Uterus (tissue), 4 donors: ENCODE results near the gene JARID2. TPM values are rescaled to one million over a fixed set of nuclear protein-coding genes. Genes with fewer than 3 reads are reported as not detected.

Experiments
- DNase-seq, 2 donors: peaks; one replicate each; pipeline ENCODE4 v3.0.0-alpha.2; 2019 to 2020
- H3K27ac ChIP-seq, 2 donors: fragments of 200-600 bp; sonication (generic); 1 replicate in 1 of 2; 2 replicates in 1 of 2; pipeline ENCODE4 v1.5.1; 2016 to 2018
- H3K27me3 ChIP-seq, 2 donors: fragments of 200-600 bp; sonication (generic); one replicate each; pipeline ENCODE4 v1.5.1; 2018 to 2019; ENCODE audit warnings: control low read depth in 1 of 2
- H3K36me3 ChIP-seq, 2 donors: fragments of 200-600 bp; sonication (generic); one replicate each; pipeline ENCODE4 v1.5.1; 2019; ENCODE audit warnings: control low read depth in 1 of 2
- H3K4me1 ChIP-seq, 2 donors: fragments of 200-600 bp; sonication (generic); one replicate each; pipeline ENCODE4 v1.5.1; 2018 to 2019; ENCODE audit warnings: control low read depth in 1 of 2
- H3K4me3 ChIP-seq, 2 donors: fragments of 200-600 bp; sonication (generic); 1 replicate in 1 of 2; 2 replicates in 1 of 2; pipeline ENCODE4 v1.5.1; 2018 to 2019; ENCODE audit warnings: mild to moderate bottlenecking in 1 of 2
- H3K9me3 ChIP-seq, 2 donors: fragments of 200-600 bp; sonication (generic); one replicate each; pipeline ENCODE4 v1.5.1; 2019; ENCODE audit warnings: control low read depth in 1 of 2
- POLR2A ChIP-seq, 2 donors: fragments of 450-650 bp; IDR thresholded peaks; one replicate each; pipeline ENCODE4 v1.6.1; 2016; ENCODE audit warnings: antibody characterized with exemption in 2 of 2, mild to moderate bottlenecking in 1 of 2, moderate library complexity in 1 of 2
- intact Hi-C: fragments of 100-400 bp; cut with DNase I; formaldehyde crosslinking; loops from one replicate; pipeline ENCODE4 v1.15.1; 2023; ENCODE audit warnings: low total_unique reads
- total RNA-seq, 4 donors: library from RNA; depleted of rRNA in 3 of 4; stranded (reverse); fragments of >200 nt in 3 of 4; gene quantifications; one replicate each; pipeline versions ENCODE4 v1.1.0 to v1.2.4, GENCODE V29; 2014 to 2023
- TF ChIP-seq, protein P1 (sequence below), 4 experiments: fragments of 200-600 bp in 2 of 4; fragments of 450-650 bp in 2 of 4; sonication (generic) in 2 of 4; IDR thresholded peaks; one replicate each; pipeline ENCODE4 v1.5.1; 2016 to 2019; ENCODE audit warnings: antibody characterized with exemption in 4 of 4, mild to moderate bottlenecking in 2 of 4, moderate library complexity in 1 of 4
- donor health status: DM: yes; HTN: yes; CAD: no.

Gene JARID2
- total RNA-seq, result 10 to 100 TPM in 2 of 4 donors, 1 to 10 TPM in 2; 2.6 to 15.8 (median 8.0) TPM

DNA sequence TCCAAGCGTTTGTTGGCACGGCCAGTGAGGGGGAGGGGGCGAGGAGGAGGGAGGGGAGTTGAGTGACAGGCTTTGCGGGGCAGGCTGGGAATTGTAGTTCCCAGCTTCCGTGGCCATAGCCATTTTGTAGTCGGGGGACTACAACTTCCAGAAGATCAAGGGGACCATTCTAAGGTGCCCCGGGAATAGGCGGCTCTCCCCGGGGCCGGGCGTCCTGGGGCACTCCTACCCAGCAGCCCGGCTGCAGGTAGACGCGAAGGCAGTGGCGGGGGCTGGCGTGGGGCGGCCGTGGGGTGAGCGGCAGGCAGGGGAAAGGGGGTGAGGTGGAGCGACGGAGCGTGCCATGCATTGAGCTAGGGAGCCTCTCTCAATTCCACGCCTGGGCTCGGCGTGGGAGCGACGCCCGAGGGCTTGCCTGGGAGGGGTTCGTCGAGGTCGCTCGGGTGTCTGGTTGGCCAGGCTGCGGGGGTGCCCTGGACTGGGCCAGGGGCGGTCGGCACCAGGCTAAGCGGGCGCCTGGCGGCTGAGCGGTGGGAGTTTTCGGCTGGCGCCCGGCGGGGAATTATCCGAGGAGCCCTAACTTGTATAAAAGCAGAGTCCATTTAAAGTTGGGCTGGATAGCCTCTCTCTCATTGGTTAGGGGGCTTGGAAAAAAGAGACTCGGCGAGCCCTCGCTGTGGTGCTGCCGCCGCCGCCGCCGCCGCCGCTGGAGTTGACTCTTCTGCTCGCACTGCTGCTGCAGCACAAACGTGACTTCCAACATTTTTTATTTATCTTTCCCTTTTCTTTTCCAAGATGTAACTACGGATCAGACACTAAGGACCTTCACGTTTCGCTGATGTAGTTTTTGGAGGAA is at the start of gene JARID2:
Gene JARID2, plus strand, starts transcription at position 709 of the 856 bp plus-strand sequence. CDS start 471 bp downstream, outside the sequence.
- Histone ChIP-seq H3K36me3 (no peaks in the 10 kb centered on the region), H3K27me3 (no peaks in the 10 kb centered on the region), H3K4me1 (no peaks in the 10 kb centered on the region), H3K27ac (peak within 1 kb of the TSS; percentile 92 to 93), H3K4me3 (peak within 1 kb of the TSS; percentile 78 to 87), H3K9me3 (no peaks in the 10 kb centered on the region)
- intact Hi-C loops, result no loop called here
- TF ChIP-seq, protein P1, sequence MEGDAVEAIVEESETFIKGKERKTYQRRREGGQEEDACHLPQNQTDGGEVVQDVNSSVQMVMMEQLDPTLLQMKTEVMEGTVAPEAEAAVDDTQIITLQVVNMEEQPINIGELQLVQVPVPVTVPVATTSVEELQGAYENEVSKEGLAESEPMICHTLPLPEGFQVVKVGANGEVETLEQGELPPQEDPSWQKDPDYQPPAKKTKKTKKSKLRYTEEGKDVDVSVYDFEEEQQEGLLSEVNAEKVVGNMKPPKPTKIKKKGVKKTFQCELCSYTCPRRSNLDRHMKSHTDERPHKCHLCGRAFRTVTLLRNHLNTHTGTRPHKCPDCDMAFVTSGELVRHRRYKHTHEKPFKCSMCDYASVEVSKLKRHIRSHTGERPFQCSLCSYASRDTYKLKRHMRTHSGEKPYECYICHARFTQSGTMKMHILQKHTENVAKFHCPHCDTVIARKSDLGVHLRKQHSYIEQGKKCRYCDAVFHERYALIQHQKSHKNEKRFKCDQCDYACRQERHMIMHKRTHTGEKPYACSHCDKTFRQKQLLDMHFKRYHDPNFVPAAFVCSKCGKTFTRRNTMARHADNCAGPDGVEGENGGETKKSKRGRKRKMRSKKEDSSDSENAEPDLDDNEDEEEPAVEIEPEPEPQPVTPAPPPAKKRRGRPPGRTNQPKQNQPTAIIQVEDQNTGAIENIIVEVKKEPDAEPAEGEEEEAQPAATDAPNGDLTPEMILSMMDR (IDR thresholded peaks at IDR 0.05), result peak in 2 of 4 experiments; percentile 2 to 17
- TF ChIP-seq POLR2A (IDR thresholded peaks at IDR 0.05), result peak; percentile 75 to 91
- peak; percentile 97 to 98 for DNase-seq

DNA sequence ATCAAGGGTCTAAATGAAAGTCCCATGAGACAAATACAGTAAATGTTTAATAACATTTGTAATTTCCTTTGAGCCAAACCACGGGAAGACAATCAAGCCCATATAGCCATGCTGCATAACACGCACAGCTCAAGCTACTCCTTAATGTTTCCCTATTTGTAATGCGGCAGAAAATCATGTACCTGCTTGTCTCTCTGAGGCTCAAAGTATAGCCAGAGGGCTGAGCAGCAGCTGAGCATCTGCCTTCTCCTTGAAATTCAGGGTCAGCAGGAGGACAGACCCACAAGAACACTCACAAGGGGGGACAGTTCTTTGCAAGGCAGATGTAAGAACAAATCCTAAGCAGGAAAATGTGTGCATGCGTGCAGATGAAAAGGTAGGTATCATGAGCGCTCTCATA is 45.8 kb upstream of the JARID2 start:
- TF ChIP-seq, protein P1 (IDR thresholded peaks at IDR 0.05), result no peak
- no peak for TF ChIP-seq POLR2A (IDR thresholded peaks at IDR 0.05)
- H3K4me1 ChIP-seq, result no peaks in the 10 kb centered on the region
- H3K36me3 ChIP-seq, result no peaks in the 10 kb centered on the region
- no peak overlapping the region for H3K27ac ChIP-seq
- H3K4me3 ChIP-seq, result no peak overlapping the region
- intact Hi-C loops, result no loop called here
- DNase-seq, result no peak
- no peaks in the 10 kb centered on the region for H3K9me3 ChIP-seq
- H3K27me3 ChIP-seq, result no peaks in the 10 kb centered on the region

DNA sequence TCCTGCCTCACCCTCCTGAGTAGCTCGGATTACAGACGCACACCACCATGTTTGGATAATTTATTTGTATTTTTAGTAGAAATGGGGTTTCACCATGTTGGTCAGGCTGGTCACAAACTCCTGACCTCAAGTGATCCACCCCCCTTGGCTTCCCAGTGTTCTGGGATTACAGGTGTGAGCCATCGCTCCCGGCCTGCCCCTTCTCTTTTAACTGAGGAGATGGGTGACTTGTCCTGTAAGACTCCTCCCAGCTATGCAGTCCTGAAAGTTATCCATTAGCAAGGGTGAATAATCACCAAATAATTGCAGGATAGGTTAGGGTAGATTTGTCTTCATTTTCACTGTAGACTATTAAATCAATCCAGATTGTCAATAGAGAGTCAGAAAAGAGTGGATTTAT is 40.5 kb upstream of the JARID2 start:
- intact Hi-C loops, result no loop called here
- TF ChIP-seq POLR2A (IDR thresholded peaks at IDR 0.05), result no peak
- TF ChIP-seq, protein P1 (IDR thresholded peaks at IDR 0.05), result no peak
- no peak for DNase-seq

DNA sequence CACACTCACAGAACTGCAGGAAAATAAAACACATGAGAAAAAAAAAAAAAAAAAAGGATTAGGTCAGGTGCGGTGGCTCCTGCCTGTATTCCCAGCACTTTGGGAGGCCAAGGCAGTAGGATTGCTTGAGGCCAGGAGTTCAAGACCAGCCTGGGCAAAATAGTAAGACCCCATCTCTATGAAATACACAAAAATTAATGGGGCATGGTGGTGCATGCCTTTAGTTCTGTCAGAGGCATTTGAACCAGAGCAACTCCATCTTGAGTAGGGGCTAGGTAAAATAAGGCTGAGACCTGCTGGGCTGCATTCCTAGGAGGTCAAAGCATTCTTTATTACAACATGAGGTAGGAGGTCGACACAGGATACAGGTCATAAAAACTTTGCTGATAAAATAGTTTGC is 39.0 kb upstream of the JARID2 start:
- no peaks in the 10 kb centered on the region for H3K27me3 ChIP-seq
- H3K9me3 ChIP-seq, result no peaks in the 10 kb centered on the region
- intact Hi-C loops, result no loop called here
- TF ChIP-seq, protein P1 (IDR thresholded peaks at IDR 0.05), result no peak
- no peak for TF ChIP-seq POLR2A (IDR thresholded peaks at IDR 0.05)
- H3K27ac ChIP-seq, result no peak overlapping the region
- no peaks in the 10 kb centered on the region for H3K36me3 ChIP-seq
- no peaks in the 10 kb centered on the region for H3K4me1 ChIP-seq
- no peak overlapping the region for H3K4me3 ChIP-seq
- DNase-seq, result no peak

More for the DNA sequence above, 40.5 kb upstream of the JARID2 start:
- Histone ChIP-seq H3K9me3 (no peaks in the 10 kb centered on the region), H3K4me1 (no peaks in the 10 kb centered on the region), H3K4me3 (no peak overlapping the region), H3K36me3 (no peaks in the 10 kb centered on the region), H3K27me3 (no peaks in the 10 kb centered on the region), H3K27ac (no peak overlapping the region)

DNA sequence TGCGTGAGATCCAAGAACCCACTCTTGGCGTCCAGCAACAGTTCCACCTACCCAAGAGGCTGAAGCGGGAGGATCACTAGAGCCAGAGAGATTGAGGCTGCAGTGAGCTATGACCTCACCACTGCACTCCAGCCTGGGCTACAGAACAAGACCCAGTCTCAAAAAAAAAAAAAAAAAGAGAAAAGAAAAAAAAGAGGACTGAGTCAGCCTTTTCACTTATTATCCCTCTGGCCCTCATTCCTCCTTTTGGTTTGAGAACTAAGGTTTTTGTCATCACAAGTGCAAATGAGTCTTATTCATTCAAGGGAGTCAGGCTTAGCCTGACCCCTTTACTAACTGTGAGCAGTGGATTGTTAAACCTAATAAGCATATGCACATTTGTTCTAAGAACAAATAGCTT is 37.9 kb upstream of the JARID2 start:
- intact Hi-C loops, result no loop called here
- no peak overlapping the region for H3K4me3 ChIP-seq
- no peaks in the 10 kb centered on the region for H3K27me3 ChIP-seq
- DNase-seq, result no peak
- no peak overlapping the region for H3K27ac ChIP-seq
- H3K4me1 ChIP-seq, result no peaks in the 10 kb centered on the region
- no peaks in the 10 kb centered on the region for H3K9me3 ChIP-seq
- no peak for TF ChIP-seq POLR2A (IDR thresholded peaks at IDR 0.05)
- TF ChIP-seq, protein P1 (IDR thresholded peaks at IDR 0.05), result no peak
- no peaks in the 10 kb centered on the region for H3K36me3 ChIP-seq
